Activated CD8-positive, alpha-beta T cell treated with anti-CD3 and anti-CD28 coated beads for 36 hours (primary cell): ENCODE results near the gene KIRREL3. TPM values are rescaled to one million over a fixed set of nuclear protein-coding genes. Genes with fewer than 3 reads are reported as not detected.

Experiments used
- ATAC-seq: fragments of 200-7000 bp; cut with Tn5 transposase; one replicate; pipeline ENCODE4 v1.10.0; 2021; ENCODE audit warnings: mild to moderate bottlenecking, moderate library complexity
- CTCF ChIA-PET: fragments of 350-600 bp; sonication (Branson Sonifier 250); formaldehyde crosslinking; loops from one replicate; lab custom pipeline; 2021; ENCODE audit warnings: antibody characterized with exemption; lab: Charles Lee
- POLR2A ChIA-PET: fragments of 350-600 bp; sonication (Branson Sonifier 250); formaldehyde crosslinking; loops from one replicate; lab custom pipeline; 2021; ENCODE audit warnings: antibody characterized with exemption; lab: Charles Lee
- DNase-seq: peaks from one replicate; pipeline ENCODE4 v3.0.0-alpha.2; 2020
- H3K27ac Mint-ChIP-seq: one replicate; pipeline ENCODE4 v1.8.0; 2021; ENCODE audit warnings: mild to moderate bottlenecking, mixed read lengths
- H3K27me3 Mint-ChIP-seq: one replicate; pipeline ENCODE4 v1.8.0; 2021; ENCODE audit warnings: mixed read lengths
- H3K36me3 Mint-ChIP-seq: one replicate; pipeline ENCODE4 v1.8.0; 2021; ENCODE audit warnings: low read depth, mixed read lengths
- H3K4me1 Mint-ChIP-seq: one replicate; pipeline ENCODE4 v1.8.0; 2021; ENCODE audit warnings: low read depth, mixed read lengths
- H3K4me3 Mint-ChIP-seq: one replicate; pipeline ENCODE4 v1.8.0; 2021; ENCODE audit warnings: mild to moderate bottlenecking, moderate library complexity, mixed read lengths
- H3K9me3 Mint-ChIP-seq: one replicate; pipeline ENCODE4 v1.8.0; 2021; ENCODE audit warnings: mixed read lengths
- CTCF ChIP-seq: fragments of 200-600 bp; IDR thresholded peaks from one replicate; pipeline ENCODE4 v1.8.0; 2022; ENCODE audit warnings: antibody characterized with exemption, mild to moderate bottlenecking
- intact Hi-C: fragments of 100-400 bp; cut with micrococcal nuclease; formaldehyde crosslinking; loops from one replicate; pipeline ENCODE4 v1.10.0; 2022
- total RNA-seq, 2 experiments: library from RNA; stranded (reverse); gene quantifications; one replicate each; pipeline ENCODE4 v1.2.3, GENCODE V29; 2021

KIRREL3 gene
- total RNA-seq, 2 experiments from 2014 or later: not detected

- DNase-seq: no peak
- H3K9me3 Mint-ChIP-seq: no peaks in the 10 kb centered on the region
- POLR2A ChIA-PET: interaction anchor here (0.9 kb wide), 1 partner anchor 16 kb away, joined by 4 read pairs; no protein-coding TSS in a partner anchor
- intact Hi-C loops: no loop called here
- CTCF ChIA-PET: no interaction called here
- peaks cover 4% of the 10 kb centered on the region for H3K27me3 Mint-ChIP-seq
- TF ChIP-seq CTCF: no peak
- no peaks in the 10 kb centered on the region for H3K36me3 Mint-ChIP-seq
- no peak for ATAC-seq
- no peaks in the 10 kb centered on the region for H3K4me1 Mint-ChIP-seq
- no peak overlapping the region for H3K27ac Mint-ChIP-seq
- H3K4me3 Mint-ChIP-seq: no peak overlapping the region
These were observed 470.2 kb downstream of the KIRREL3 start for GRCh38 chr11:126530416-126530815.

- TF ChIP-seq CTCF: no peak
- no peaks in the 10 kb centered on the region for H3K36me3 Mint-ChIP-seq
- peaks cover 4% of the 10 kb centered on the region for H3K27me3 Mint-ChIP-seq
- H3K27ac Mint-ChIP-seq: no peak overlapping the region
- POLR2A ChIA-PET: no interaction called here
- H3K9me3 Mint-ChIP-seq: no peaks in the 10 kb centered on the region
- no peak for ATAC-seq
- CTCF ChIA-PET: no interaction called here
- DNase-seq: no peak
- intact Hi-C loops: no loop called here
- H3K4me3 Mint-ChIP-seq: no peak overlapping the region
- H3K4me1 Mint-ChIP-seq: no peaks in the 10 kb centered on the region
These were observed 471.5 kb downstream of the KIRREL3 start for GRCh38 chr11:126529037-126529436.

GRCh38 chr11:126528075-126528474, 472.5 kb downstream of the KIRREL3 start:
- H3K4me1 Mint-ChIP-seq: no peaks in the 10 kb centered on the region
- no peak for TF ChIP-seq CTCF
- no peaks in the 10 kb centered on the region for H3K36me3 Mint-ChIP-seq
- intact Hi-C loops: no loop called here
- H3K4me3 Mint-ChIP-seq: no peak overlapping the region
- ChIA-PET CTCF (no interaction called here), POLR2A (no interaction called here)
- DNase-seq (no peak), ATAC-seq (no peak)
- H3K27me3 Mint-ChIP-seq: peaks cover 4% of the 10 kb centered on the region
- no peak overlapping the region for H3K27ac Mint-ChIP-seq
- no peaks in the 10 kb centered on the region for H3K9me3 Mint-ChIP-seq

GRCh38 chr11:126527651-126528050, 472.9 kb downstream of the KIRREL3 start:
- no peak overlapping the region for H3K4me3 Mint-ChIP-seq
- ATAC-seq: no peak
- peaks cover 4% of the 10 kb centered on the region for H3K27me3 Mint-ChIP-seq
- DNase-seq: no peak
- CTCF ChIA-PET: no interaction called here
- no peaks in the 10 kb centered on the region for H3K4me1 Mint-ChIP-seq
- intact Hi-C loops: no loop called here
- no peak for TF ChIP-seq CTCF
- POLR2A ChIA-PET: no interaction called here
- no peaks in the 10 kb centered on the region for H3K36me3 Mint-ChIP-seq
- no peak overlapping the region for H3K27ac Mint-ChIP-seq
- no peaks in the 10 kb centered on the region for H3K9me3 Mint-ChIP-seq

GRCh38 chr11:126526471-126526870, 474.1 kb downstream of the KIRREL3 start:
- no peak for DNase-seq
- H3K27me3 Mint-ChIP-seq: peaks cover 4% of the 10 kb centered on the region
- H3K27ac Mint-ChIP-seq: no peak overlapping the region
- intact Hi-C loops: no loop called here
- H3K9me3 Mint-ChIP-seq: no peaks in the 10 kb centered on the region
- ChIA-PET CTCF (no interaction called here), POLR2A (no interaction called here)
- no peak for TF ChIP-seq CTCF
- no peaks in the 10 kb centered on the region for H3K4me1 Mint-ChIP-seq
- no peaks in the 10 kb centered on the region for H3K36me3 Mint-ChIP-seq
- ATAC-seq: no peak
- no peak overlapping the region for H3K4me3 Mint-ChIP-seq
